ENCODE results near the gene ESRRB.

The ESRRB gene

DNA sequence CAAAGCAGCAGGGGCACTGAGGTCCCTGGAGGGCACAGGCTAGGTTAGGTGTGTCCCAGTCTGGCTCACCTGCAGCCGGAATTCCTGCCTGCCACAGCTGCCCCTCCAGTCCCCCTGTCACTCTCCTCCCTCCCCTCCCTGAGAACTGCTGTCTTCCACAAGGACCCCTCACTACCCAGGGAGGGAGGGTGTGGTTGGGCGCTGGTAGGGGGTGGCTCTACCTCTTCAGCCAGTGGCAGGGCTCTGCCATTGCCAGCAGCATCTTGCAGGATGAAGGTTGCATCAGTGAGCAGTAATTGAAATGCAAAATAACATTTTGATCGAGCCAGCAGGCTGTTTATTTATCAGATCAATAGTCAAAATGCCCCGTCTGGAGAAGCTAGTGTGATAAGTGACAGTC, 45.7 kb downstream of the ESRRB start:
- Histone ChIP-seq H3K27me3 (ENCODE audit: control insufficient read depth in 5 of 5, insufficient read depth in 4 of 5, low read length in 5 of 5) (peaks cover 0 to 6% (median 3%) of the 10 kb centered on the region in 5 donors), H3K36me3 (ENCODE audit: control insufficient read depth in 5 of 5, insufficient read depth in 5 of 5, low read length in 5 of 5) (no peaks in the 10 kb centered on the region), H3K27ac (ENCODE audit: low read depth, low read length) (no peak overlapping the region), H3K4me1 (ENCODE audit: control insufficient read depth in 5 of 5, insufficient read depth in 5 of 5, low read length in 5 of 5) (no peaks in the 10 kb centered on the region), H3K9ac (ENCODE audit: low read length in 5 of 5) (no peak overlapping the region), H3K9me3 (ENCODE audit: control insufficient read depth in 5 of 5, low read length in 5 of 5) (no peaks in the 10 kb centered on the region), H3K4me3 (ENCODE audit: low read depth in 1 of 5, low read length in 5 of 5) (no peak overlapping the region)

DNA sequence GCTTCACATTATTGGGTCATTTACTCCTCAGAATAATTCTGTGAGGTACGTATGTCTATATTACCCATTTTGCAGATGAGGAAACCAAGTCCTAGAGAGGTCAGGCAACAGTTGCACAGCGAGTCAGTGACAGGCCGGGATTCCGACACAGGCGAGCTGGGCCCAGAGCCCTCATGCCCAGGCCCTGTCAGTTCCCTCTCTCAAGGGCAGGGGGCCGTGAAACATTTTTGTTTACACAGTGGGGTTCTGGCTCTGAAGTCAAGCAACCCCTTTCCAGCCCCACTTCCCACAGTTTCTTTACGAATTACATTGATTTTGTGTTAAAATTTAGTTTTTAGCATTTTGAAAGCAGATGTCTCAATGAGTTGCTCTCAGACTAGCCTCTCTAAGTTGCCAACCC, 46.7 kb downstream of the ESRRB start:
- Histone ChIP-seq H3K4me1 (ENCODE audit: control insufficient read depth in 5 of 5, insufficient read depth in 5 of 5, low read length in 5 of 5) (no peaks in the 10 kb centered on the region), H3K9ac (ENCODE audit: low read length in 5 of 5) (no peak overlapping the region), H3K4me3 (ENCODE audit: low read depth in 1 of 5, low read length in 5 of 5) (no peak overlapping the region), H3K9me3 (ENCODE audit: control insufficient read depth in 5 of 5, low read length in 5 of 5) (no peaks in the 10 kb centered on the region), H3K36me3 (ENCODE audit: control insufficient read depth in 5 of 5, insufficient read depth in 5 of 5, low read length in 5 of 5) (no peaks in the 10 kb centered on the region), H3K27ac (ENCODE audit: low read depth, low read length) (no peak overlapping the region), H3K27me3 (ENCODE audit: control insufficient read depth in 5 of 5, insufficient read depth in 4 of 5, low read length in 5 of 5) (peaks cover 0 to 6% (median 3%) of the 10 kb centered on the region in 5 donors)

DNA sequence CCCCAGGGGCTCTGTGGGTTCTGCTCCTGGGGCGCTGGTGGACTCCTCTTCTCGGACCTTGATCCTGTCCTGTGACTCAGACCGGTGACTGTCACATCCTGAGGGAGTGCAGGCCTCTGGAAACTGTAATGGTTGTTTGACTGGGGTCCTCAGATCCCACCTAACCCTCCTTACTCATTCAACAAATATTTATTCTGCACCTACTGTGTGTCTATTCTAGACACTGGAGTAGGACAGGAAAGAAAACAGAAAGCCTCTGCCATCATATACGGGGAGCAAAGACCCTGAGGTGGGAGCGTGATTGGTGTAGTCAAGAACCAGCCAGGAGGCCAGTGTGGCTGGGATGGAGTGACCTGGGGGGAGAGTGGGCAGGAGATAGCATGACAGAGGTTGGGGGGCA, 47.6 kb downstream of the ESRRB start:
- no peak overlapping the region for H3K9ac ChIP-seq (ENCODE audit: low read length in 5 of 5)
- peaks cover 0 to 6% (median 3%) of the 10 kb centered on the region in 5 donors for H3K27me3 ChIP-seq (ENCODE audit: control insufficient read depth in 5 of 5, insufficient read depth in 4 of 5, low read length in 5 of 5)

DNA sequence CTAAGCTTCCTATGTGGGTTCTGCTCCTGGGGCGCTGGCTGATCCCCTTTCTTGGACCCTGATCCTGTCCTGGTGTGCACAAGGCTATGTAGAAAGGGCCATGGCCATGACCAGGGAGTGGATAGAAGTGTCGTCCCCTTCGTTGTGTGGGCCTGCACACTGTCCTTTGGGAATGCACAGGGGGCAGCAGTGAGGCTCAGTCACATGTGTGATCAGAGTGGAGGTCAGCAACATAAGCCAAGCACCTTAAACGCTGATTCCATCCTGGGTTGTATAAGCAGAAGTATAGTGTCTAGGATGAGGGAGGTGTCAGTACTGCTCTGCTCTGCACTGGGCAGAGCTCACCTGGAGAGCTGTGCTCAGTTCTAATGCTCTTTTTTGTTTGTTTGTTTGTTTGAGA, 48.4 kb downstream of the ESRRB start:
- Histone ChIP-seq H3K9ac (ENCODE audit: low read length in 5 of 5) (no peak overlapping the region), H3K36me3 (ENCODE audit: control insufficient read depth in 5 of 5, insufficient read depth in 5 of 5, low read length in 5 of 5) (no peaks in the 10 kb centered on the region), H3K27ac (ENCODE audit: low read depth, low read length) (no peak overlapping the region), H3K27me3 (ENCODE audit: control insufficient read depth in 5 of 5, insufficient read depth in 4 of 5, low read length in 5 of 5) (peaks cover 0 to 7% (median 3%) of the 10 kb centered on the region in 5 donors), H3K4me3 (ENCODE audit: low read depth in 1 of 5, low read length in 5 of 5) (no peak overlapping the region), H3K4me1 (ENCODE audit: control insufficient read depth in 5 of 5, insufficient read depth in 5 of 5, low read length in 5 of 5) (no peaks in the 10 kb centered on the region), H3K9me3 (ENCODE audit: control insufficient read depth in 5 of 5, low read length in 5 of 5) (no peaks in the 10 kb centered on the region)

More for the DNA sequence above, 47.6 kb downstream of the ESRRB start:
- Histone ChIP-seq H3K9me3 (ENCODE audit: control insufficient read depth in 5 of 5, low read length in 5 of 5) (no peaks in the 10 kb centered on the region), H3K4me3 (ENCODE audit: low read depth in 1 of 5, low read length in 5 of 5) (no peak overlapping the region), H3K27ac (ENCODE audit: low read depth, low read length) (no peak overlapping the region), H3K4me1 (ENCODE audit: control insufficient read depth in 5 of 5, insufficient read depth in 5 of 5, low read length in 5 of 5) (no peaks in the 10 kb centered on the region), H3K36me3 (ENCODE audit: control insufficient read depth in 5 of 5, insufficient read depth in 5 of 5, low read length in 5 of 5) (no peaks in the 10 kb centered on the region)

DNA sequence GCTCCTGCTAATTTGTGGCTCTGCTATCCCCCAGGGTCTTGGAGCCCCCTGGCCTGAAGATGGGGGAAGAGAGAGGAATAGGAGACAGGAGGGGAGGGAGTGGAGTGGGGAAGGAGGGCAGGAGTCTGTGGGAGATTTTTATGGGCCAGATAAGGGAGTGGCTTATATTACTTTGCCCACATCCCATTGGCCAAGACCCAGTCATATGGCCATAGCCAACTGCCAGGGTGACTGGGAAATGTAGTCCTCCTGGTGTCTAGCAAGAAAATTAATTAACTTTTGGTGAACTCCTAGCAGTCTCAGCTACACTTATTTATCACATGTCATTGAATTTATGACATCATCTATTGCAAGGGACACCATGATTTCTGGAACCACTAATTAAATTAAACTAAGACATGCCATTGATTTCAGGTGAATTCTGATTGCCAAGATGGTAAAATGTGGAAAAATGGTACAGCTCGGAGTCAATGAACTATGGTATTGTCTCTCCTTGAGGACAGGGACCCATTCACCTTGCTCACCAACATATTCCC, 50.3 kb downstream of the ESRRB start:
- H3K27ac ChIP-seq (ENCODE audit: low read depth, low read length): no peak overlapping the region
- H3K4me3 ChIP-seq (ENCODE audit: low read depth in 1 of 5, low read length in 5 of 5): no peak overlapping the region
- no peak overlapping the region for H3K9ac ChIP-seq (ENCODE audit: low read length in 5 of 5)
- H3K4me1 ChIP-seq (ENCODE audit: control insufficient read depth in 5 of 5, insufficient read depth in 5 of 5, low read length in 5 of 5): no peaks in the 10 kb centered on the region
- H3K27me3 ChIP-seq (ENCODE audit: control insufficient read depth in 5 of 5, insufficient read depth in 4 of 5, low read length in 5 of 5): peaks cover 0 to 7% (median 4%) of the 10 kb centered on the region in 5 donors
- no peaks in the 10 kb centered on the region for H3K36me3 ChIP-seq (ENCODE audit: control insufficient read depth in 5 of 5, insufficient read depth in 5 of 5, low read length in 5 of 5)
- no peaks in the 10 kb centered on the region for H3K9me3 ChIP-seq (ENCODE audit: control insufficient read depth in 5 of 5, low read length in 5 of 5)

DNA sequence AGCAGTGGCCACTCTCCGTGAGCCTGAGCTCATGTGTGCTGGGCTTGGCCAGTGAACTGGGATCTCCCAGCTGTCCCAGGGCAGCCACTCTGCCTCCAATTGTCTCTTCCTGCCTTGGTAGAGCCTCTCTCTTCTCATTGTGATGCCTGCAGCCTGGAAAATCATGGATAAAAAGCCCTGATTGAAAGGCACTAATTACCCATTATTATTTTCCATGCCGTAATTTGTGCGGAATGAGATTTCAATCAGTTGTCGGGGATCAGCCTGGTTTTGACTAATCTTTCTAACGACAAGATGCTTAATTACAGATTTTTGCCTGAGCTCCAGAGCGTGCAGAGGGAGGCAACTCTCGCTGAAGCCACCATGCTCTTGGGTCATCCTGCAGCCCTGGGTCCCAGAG, 52.7 kb downstream of the ESRRB start:
- H3K4me1 ChIP-seq (ENCODE audit: control insufficient read depth in 5 of 5, insufficient read depth in 5 of 5, low read length in 5 of 5): no peaks in the 10 kb centered on the region
- no peak overlapping the region for H3K27ac ChIP-seq (ENCODE audit: low read depth, low read length)
- H3K36me3 ChIP-seq (ENCODE audit: control insufficient read depth in 5 of 5, insufficient read depth in 5 of 5, low read length in 5 of 5): no peaks in the 10 kb centered on the region
- H3K27me3 ChIP-seq (ENCODE audit: control insufficient read depth in 5 of 5, insufficient read depth in 4 of 5, low read length in 5 of 5): peaks cover 1 to 10% (median 7%) of the 10 kb centered on the region in 5 donors
- no peak overlapping the region for H3K4me3 ChIP-seq (ENCODE audit: low read depth in 1 of 5, low read length in 5 of 5)
- H3K9me3 ChIP-seq (ENCODE audit: control insufficient read depth in 5 of 5, low read length in 5 of 5): no peaks in the 10 kb centered on the region
- no peak overlapping the region for H3K9ac ChIP-seq (ENCODE audit: low read length in 5 of 5)

DNA sequence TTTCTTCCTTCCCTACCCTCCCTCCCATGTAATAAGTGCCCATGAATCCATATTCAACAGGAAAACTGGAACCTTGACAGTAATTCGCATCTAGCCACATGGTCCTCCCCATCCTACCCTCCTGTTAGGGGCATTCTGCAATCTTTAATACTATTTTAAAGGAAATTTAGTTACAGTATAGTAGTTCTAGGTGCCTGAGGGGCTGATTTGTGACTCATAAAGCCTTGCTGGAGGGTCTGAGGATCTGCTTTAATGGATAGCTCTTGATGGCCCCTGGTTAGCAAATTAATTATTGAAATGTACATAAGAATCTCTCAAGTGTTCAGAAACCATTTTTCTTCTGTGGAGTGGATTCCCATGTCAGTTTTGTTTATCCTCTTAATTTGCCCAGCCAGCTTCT, 54.1 kb downstream of the ESRRB start:
- no peaks in the 10 kb centered on the region for H3K36me3 ChIP-seq (ENCODE audit: control insufficient read depth in 5 of 5, insufficient read depth in 5 of 5, low read length in 5 of 5)
- H3K27ac ChIP-seq (ENCODE audit: low read depth, low read length): no peak overlapping the region
- H3K4me3 ChIP-seq (ENCODE audit: low read depth in 1 of 5, low read length in 5 of 5): no peak overlapping the region
- H3K9ac ChIP-seq (ENCODE audit: low read length in 5 of 5): no peak overlapping the region
- H3K4me1 ChIP-seq (ENCODE audit: control insufficient read depth in 5 of 5, insufficient read depth in 5 of 5, low read length in 5 of 5): no peaks in the 10 kb centered on the region
- peaks cover 2 to 7% (median 6%) of the 10 kb centered on the region in 5 donors for H3K27me3 ChIP-seq (ENCODE audit: control insufficient read depth in 5 of 5, insufficient read depth in 4 of 5, low read length in 5 of 5)
- no peaks in the 10 kb centered on the region for H3K9me3 ChIP-seq (ENCODE audit: control insufficient read depth in 5 of 5, low read length in 5 of 5)

DNA sequence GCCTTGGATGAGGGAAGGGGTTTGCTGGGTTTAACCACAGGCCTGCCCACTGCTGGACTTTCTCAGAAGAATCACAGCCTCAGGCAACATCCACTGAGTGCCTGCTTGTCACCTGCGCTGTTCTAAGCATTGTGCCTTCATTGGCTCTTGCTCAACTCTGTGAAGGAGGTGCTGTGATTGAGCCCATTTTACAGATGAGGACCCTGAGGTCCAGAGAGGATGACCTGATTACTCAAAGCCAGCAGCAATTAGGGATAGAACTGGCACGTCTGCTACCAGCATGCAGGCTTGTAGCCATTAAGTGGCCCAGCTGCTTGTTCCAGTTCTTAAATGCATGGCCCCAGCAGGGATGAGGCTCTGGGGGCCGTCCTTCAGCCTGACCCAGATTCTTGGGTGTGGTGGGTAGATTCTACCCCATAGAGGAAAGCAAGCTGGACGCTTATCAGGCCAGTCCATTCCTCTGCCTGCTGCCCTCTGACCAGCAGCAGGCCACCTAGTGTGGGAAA, 54.6 kb downstream of the ESRRB start:
- Histone ChIP-seq H3K4me1 (ENCODE audit: control insufficient read depth in 5 of 5, insufficient read depth in 5 of 5, low read length in 5 of 5) (no peaks in the 10 kb centered on the region), H3K4me3 (ENCODE audit: low read depth in 1 of 5, low read length in 5 of 5) (no peak overlapping the region), H3K36me3 (ENCODE audit: control insufficient read depth in 5 of 5, insufficient read depth in 5 of 5, low read length in 5 of 5) (no peaks in the 10 kb centered on the region), H3K27me3 (ENCODE audit: control insufficient read depth in 5 of 5, insufficient read depth in 4 of 5, low read length in 5 of 5) (peaks cover 2 to 7% (median 6%) of the 10 kb centered on the region in 5 donors), H3K27ac (ENCODE audit: low read depth, low read length) (no peak overlapping the region), H3K9me3 (ENCODE audit: control insufficient read depth in 5 of 5, low read length in 5 of 5) (no peaks in the 10 kb centered on the region), H3K9ac (ENCODE audit: low read length in 5 of 5) (no peak overlapping the region)

DNA sequence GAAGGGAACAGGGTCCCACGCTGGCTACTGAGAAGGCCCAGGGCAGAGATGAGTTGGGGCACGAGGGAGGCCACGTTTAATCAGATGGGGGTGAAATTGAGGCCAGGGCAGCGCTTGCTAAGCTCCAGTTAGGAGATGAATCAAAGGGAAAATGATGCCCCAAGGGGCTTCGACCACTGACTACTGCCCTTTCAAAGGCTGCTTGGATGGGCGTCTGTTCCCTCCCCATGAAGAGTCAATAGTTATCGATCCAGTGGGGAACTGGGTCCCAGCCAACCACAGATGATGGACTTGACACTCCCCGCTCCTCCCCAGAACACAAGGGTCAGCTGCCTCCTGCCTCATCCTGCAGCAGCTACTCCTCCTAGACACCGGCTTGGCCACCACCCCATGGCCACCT, 55.6 kb downstream of the ESRRB start:
- no peak overlapping the region for H3K4me3 ChIP-seq (ENCODE audit: low read depth in 1 of 5, low read length in 5 of 5)
- H3K27me3 ChIP-seq (ENCODE audit: control insufficient read depth in 5 of 5, insufficient read depth in 4 of 5, low read length in 5 of 5): peaks cover 2 to 7% (median 6%) of the 10 kb centered on the region in 5 donors
- H3K36me3 ChIP-seq (ENCODE audit: control insufficient read depth in 5 of 5, insufficient read depth in 5 of 5, low read length in 5 of 5): no peaks in the 10 kb centered on the region
- no peak overlapping the region for H3K9ac ChIP-seq (ENCODE audit: low read length in 5 of 5)
- H3K4me1 ChIP-seq (ENCODE audit: control insufficient read depth in 5 of 5, insufficient read depth in 5 of 5, low read length in 5 of 5): no peaks in the 10 kb centered on the region
- H3K9me3 ChIP-seq (ENCODE audit: control insufficient read depth in 5 of 5, low read length in 5 of 5): no peaks in the 10 kb centered on the region
- H3K27ac ChIP-seq (ENCODE audit: low read depth, low read length): no peak overlapping the region

DNA sequence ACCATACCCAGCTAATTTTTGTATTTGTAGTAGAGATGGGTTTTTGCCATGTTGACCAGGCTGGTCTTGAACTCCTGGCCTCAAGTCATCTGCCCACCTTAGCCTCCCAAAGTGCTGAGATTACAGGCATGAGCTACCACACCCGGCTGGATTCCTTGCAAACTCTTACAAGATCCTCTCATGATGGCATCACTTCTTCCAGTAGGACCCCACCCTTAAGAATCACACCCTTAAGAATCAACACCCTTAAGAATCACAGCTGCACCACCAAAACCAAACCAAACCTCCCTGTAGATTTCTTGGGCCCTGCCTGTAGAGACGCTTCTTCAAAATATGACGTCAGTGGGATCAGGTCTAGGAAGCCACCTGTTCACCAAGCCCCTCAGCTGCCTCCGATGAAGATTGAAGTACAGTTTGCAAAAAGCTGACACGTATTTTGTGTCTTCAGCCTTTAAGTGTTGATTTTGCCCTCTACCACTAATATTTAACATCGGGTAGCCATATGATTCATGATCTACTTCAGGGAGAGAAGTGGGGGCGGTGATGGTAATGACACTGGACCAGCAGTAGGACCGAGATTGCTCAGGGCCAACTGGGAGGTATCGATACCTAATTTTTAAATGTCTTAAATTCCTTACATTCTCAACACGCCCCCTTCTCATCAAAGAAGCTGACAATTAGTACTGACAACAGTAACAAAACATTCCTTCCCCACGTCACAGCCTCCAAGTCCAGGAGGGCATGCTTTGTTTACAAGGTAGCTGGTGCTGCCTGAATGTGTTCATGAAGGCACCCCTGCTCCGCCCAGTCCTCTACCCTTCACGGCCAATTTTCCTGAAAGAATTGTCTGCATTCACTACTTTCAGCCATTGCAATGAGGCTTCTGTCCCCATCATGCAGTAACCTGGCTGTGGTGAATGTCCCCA, 57.2 kb downstream of the ESRRB start:
- no peak overlapping the region for H3K4me3 ChIP-seq (ENCODE audit: low read depth in 1 of 5, low read length in 5 of 5)

More for the DNA sequence above, 57.2 kb downstream of the ESRRB start:
- Histone ChIP-seq H3K4me1 (ENCODE audit: control insufficient read depth in 5 of 5, insufficient read depth in 5 of 5, low read length in 5 of 5) (no peaks in the 10 kb centered on the region), H3K27ac (ENCODE audit: low read depth, low read length) (no peak overlapping the region), H3K9me3 (ENCODE audit: control insufficient read depth in 5 of 5, low read length in 5 of 5) (no peaks in the 10 kb centered on the region), H3K9ac (ENCODE audit: low read length in 5 of 5) (no peak overlapping the region), H3K36me3 (ENCODE audit: control insufficient read depth in 5 of 5, insufficient read depth in 5 of 5, low read length in 5 of 5) (no peaks in the 10 kb centered on the region), H3K27me3 (ENCODE audit: control insufficient read depth in 5 of 5, insufficient read depth in 4 of 5, low read length in 5 of 5) (peaks cover 2 to 11% (median 6%) of the 10 kb centered on the region in 5 donors)
